ENCODE measurements around the gene PBX4. TPM values are rescaled to one million over a fixed set of nuclear protein-coding genes. Genes with fewer than 3 reads are reported as not detected.

PBX4 gene
- total RNA-seq, 1 donor from 2014 or later, result 5.2 TPM

- no peak for DNase-seq (ENCODE audit: low spot score, unreplicated experiment)
- no peak overlapping the region for H3K4me3 Mint-ChIP-seq (ENCODE audit: low read depth)
- no peak for TF ChIP-seq CTCF (IDR thresholded peaks at IDR 0.05; ENCODE audit: unreplicated experiment)
- peaks cover 4% of the 10 kb centered on the region for H3K4me1 Mint-ChIP-seq (ENCODE audit: low read depth)
- no peak overlapping the region for H3K27ac Mint-ChIP-seq
- no peaks in the 10 kb centered on the region for H3K27me3 Mint-ChIP-seq
- H3K9me3 Mint-ChIP-seq (ENCODE audit: low read depth), result no peaks in the 10 kb centered on the region
- no peaks in the 10 kb centered on the region for H3K36me3 Mint-ChIP-seq (ENCODE audit: insufficient read depth)
Observed at GRCh38 chr19:19588546-19588945, 29.9 kb downstream of the PBX4 start.

- H3K4me1 Mint-ChIP-seq (ENCODE audit: low read depth), result peaks cover 4% of the 10 kb centered on the region
- no peak for TF ChIP-seq CTCF (IDR thresholded peaks at IDR 0.05; ENCODE audit: unreplicated experiment)
- H3K27ac Mint-ChIP-seq, result no peak overlapping the region
- no peak for DNase-seq (ENCODE audit: low spot score, unreplicated experiment)
- no peaks in the 10 kb centered on the region for H3K9me3 Mint-ChIP-seq (ENCODE audit: low read depth)
- H3K27me3 Mint-ChIP-seq, result no peaks in the 10 kb centered on the region
- H3K4me3 Mint-ChIP-seq (ENCODE audit: low read depth), result no peak overlapping the region
- H3K36me3 Mint-ChIP-seq (ENCODE audit: insufficient read depth), result no peaks in the 10 kb centered on the region
Observed at GRCh38 chr19:19587771-19588170, 30.7 kb downstream of the PBX4 start.

- no peak for TF ChIP-seq CTCF (IDR thresholded peaks at IDR 0.05; ENCODE audit: unreplicated experiment)
- no peak for DNase-seq (ENCODE audit: low spot score, unreplicated experiment)
- Mint-ChIP-seq H3K9me3 (ENCODE audit: low read depth) (no peaks in the 10 kb centered on the region), H3K4me1 (ENCODE audit: low read depth) (no peaks in the 10 kb centered on the region), H3K27me3 (no peaks in the 10 kb centered on the region), H3K4me3 (ENCODE audit: low read depth) (no peak overlapping the region), H3K27ac (no peak overlapping the region), H3K36me3 (ENCODE audit: insufficient read depth) (no peaks in the 10 kb centered on the region)
Observed at GRCh38 chr19:19584356-19584755, 34.1 kb downstream of the PBX4 start.

GRCh38 chr19:19582471-19582870, 36.0 kb downstream of the PBX4 start:
- TF ChIP-seq CTCF (IDR thresholded peaks at IDR 0.05; ENCODE audit: unreplicated experiment), result no peak
- H3K4me3 Mint-ChIP-seq (ENCODE audit: low read depth), result no peak overlapping the region
- no peaks in the 10 kb centered on the region for H3K36me3 Mint-ChIP-seq (ENCODE audit: insufficient read depth)
- DNase-seq (ENCODE audit: low spot score, unreplicated experiment), result no peak
- no peak overlapping the region for H3K27ac Mint-ChIP-seq
- no peaks in the 10 kb centered on the region for H3K27me3 Mint-ChIP-seq
- no peaks in the 10 kb centered on the region for H3K4me1 Mint-ChIP-seq (ENCODE audit: low read depth)
- no peaks in the 10 kb centered on the region for H3K9me3 Mint-ChIP-seq (ENCODE audit: low read depth)

- no peaks in the 10 kb centered on the region for H3K36me3 Mint-ChIP-seq (ENCODE audit: insufficient read depth)
- no peaks in the 10 kb centered on the region for H3K27me3 Mint-ChIP-seq
- H3K27ac Mint-ChIP-seq, result no peak overlapping the region
- H3K4me1 Mint-ChIP-seq (ENCODE audit: low read depth), result no peaks in the 10 kb centered on the region
- no peak overlapping the region for H3K4me3 Mint-ChIP-seq (ENCODE audit: low read depth)
- H3K9me3 Mint-ChIP-seq (ENCODE audit: low read depth), result no peaks in the 10 kb centered on the region
- DNase-seq (ENCODE audit: low spot score, unreplicated experiment), result no peak
- no peak for TF ChIP-seq CTCF (IDR thresholded peaks at IDR 0.05; ENCODE audit: unreplicated experiment)
Observed at GRCh38 chr19:19581391-19581790, 37.1 kb downstream of the PBX4 start.
